ENCODE measurements around the gene RALGAPB.
"Not testable (repeated sequence)": the region's sequence is repeated elsewhere in the genome, so short reads cannot be mapped to it uniquely, and the experiment has no call there.

RALGAPB gene

GRCh38 chr20:38447251-38447661 lies 25.4 kb upstream of the RALGAPB start:
- no peak for DNase-seq

- no peak for DNase-seq
Observed at GRCh38 chr20:38447931-38448675, 24.5 kb upstream of the RALGAPB start.

GRCh38 chr20:38449046-38449445 lies 23.6 kb upstream of the RALGAPB start:
- DNase-seq: no peak

GRCh38 chr20:38450412-38450975 lies 22.1 kb upstream of the RALGAPB start:
- no peak for DNase-seq

GRCh38 chr20:38452880-38453624 lies 19.6 kb upstream of the RALGAPB start:
- DNase-seq: no peak

- no peak for DNase-seq
Observed at GRCh38 chr20:38453941-38454340, 18.7 kb upstream of the RALGAPB start.

- DNase-seq: no peak
Observed at GRCh38 chr20:38454556-38455473, 17.8 kb upstream of the RALGAPB start.

DNA sequence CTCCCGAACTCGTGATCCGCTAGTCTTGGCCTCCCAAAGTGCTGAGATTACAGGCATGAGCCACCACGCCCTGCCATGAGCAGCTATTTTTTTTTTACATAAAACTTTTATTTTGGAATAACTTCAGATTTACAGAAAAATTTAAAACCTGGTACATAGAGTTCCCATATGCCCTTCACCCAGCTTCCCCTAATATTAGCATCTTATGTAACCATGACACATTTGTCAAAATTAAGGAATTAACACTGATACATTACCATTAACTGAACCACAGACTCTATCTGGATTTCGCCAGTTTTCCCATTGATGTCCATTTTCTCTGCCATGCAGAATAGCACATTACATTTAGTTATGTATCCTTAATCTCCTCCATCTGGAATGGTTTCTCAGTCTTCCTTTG lies 14.3 kb upstream of the RALGAPB start:
- no peak for DNase-seq

- no peak for DNase-seq
Observed at GRCh38 chr20:38460040-38460623, 12.5 kb upstream of the RALGAPB start.

- DNase-seq: not testable (repeated sequence)
Observed at GRCh38 chr20:38460631-38461030, 12.0 kb upstream of the RALGAPB start.

GRCh38 chr20:38461167-38461566 lies 11.5 kb upstream of the RALGAPB start:
- DNase-seq: not testable (repeated sequence)

GRCh38 chr20:38461569-38461968 lies 11.1 kb upstream of the RALGAPB start:
- not testable (repeated sequence) for DNase-seq

DNA sequence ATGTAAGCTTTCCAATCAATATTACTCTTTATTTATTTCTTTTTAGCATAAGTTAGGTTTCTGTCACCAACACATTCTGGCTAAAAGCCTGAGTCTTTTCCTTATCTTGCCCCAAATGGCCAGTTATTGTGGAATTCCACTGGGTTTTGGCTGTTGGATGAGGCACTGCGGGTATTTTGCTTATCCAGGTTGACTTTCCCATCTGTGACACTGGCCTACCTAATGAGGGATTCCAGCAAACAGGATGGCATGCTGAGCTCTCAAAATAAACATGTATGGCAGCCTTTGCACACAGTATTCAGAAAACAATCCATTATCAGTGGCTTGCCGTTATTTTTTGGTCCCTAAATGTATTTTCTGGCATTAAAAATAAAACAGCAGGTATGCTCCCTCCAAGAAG lies 6.5 kb upstream of the RALGAPB start:
- DNase-seq: no peak

DNA sequence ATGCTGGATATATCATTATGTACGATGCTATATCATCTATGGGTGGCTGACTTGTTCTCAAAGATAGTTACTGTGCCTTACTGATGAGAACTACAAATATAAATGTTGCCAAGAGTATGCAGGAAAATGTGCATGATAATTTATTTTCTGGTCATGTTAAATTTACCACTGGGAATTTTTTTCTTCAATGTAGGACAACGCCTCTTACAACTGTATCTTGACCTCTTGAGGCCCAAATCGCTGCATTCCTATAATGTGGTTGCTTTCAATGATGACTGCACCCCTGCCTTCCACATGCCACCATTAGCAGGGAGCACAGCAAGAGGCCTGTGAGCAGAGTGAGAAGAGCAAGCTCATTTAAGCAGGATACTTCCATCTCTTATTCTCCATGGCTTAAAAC lies 5.7 kb upstream of the RALGAPB start:
- no peak for DNase-seq

- no peak for DNase-seq
Observed at GRCh38 chr20:38471245-38471644, 1.4 kb upstream of the RALGAPB start.

GRCh38 chr20:38471987-38472512 lies 593 bp upstream of the RALGAPB start:
- DNase-seq: no peak

- no peak for DNase-seq
Observed at GRCh38 chr20:38473367-38473795, 738 bp downstream of the RALGAPB start.

GRCh38 chr20:38477747-38478146 lies 5.1 kb downstream of the RALGAPB start:
- no peak for DNase-seq

DNA sequence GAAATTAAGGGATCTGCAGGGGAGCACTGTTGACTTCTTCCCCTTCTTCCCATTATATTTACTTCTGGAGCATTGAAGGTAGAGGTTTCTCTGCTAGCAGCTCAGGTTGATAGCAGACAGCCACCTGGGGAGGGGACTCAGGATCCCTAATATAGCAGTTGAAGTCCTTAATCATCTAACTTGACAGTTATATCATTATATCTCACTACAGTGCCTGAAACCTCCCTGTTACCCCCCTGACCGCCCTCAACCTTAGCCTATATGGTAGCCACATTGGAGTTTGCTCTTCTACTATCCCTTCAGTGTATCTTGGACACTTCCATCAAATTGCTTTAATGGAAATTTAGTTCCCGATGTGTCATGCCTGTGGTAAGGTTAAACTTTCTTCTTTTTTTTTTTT lies 7.0 kb downstream of the RALGAPB start:
- no peak for DNase-seq

DNA sequence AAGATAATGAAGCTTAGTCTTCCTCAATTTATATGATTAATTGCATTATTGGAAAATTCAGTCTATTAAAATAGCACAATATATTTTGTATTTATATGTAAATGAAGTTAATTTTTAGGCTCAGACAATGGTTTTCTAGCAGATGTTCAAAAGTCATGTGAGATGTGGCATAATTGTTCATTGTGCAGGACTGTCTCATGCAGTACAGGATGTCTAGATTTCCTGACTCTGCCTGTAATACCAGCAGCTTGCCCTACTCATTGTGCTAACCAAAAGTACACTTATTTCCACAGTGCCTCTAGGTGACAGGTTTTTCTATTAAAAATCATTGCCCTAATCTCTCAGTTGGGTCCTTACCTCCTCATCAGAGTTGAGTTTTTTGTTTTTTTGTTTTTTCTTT lies 12.4 kb downstream of the RALGAPB start:
- no peak for DNase-seq

DNA sequence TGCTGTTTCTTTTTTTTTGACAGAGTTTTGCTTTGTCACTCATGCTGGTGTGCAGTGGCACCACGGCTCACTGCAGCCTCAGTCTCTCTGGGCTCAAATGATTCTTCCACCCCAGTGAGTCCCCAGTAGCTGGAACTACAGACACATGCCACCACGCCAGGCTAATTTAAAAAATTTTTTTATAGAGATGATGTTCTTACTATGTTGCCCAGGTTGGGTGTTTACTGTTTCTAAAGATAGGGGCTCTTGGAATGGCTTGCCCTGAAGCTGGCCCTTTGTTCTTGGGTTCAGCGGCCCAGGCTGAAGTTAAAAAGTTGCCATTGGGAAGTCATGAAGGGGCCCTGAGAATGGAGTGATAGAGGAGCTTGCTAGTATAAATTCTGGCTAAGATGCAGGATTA lies 16.5 kb downstream of the RALGAPB start:
- DNase-seq: no peak

DNA sequence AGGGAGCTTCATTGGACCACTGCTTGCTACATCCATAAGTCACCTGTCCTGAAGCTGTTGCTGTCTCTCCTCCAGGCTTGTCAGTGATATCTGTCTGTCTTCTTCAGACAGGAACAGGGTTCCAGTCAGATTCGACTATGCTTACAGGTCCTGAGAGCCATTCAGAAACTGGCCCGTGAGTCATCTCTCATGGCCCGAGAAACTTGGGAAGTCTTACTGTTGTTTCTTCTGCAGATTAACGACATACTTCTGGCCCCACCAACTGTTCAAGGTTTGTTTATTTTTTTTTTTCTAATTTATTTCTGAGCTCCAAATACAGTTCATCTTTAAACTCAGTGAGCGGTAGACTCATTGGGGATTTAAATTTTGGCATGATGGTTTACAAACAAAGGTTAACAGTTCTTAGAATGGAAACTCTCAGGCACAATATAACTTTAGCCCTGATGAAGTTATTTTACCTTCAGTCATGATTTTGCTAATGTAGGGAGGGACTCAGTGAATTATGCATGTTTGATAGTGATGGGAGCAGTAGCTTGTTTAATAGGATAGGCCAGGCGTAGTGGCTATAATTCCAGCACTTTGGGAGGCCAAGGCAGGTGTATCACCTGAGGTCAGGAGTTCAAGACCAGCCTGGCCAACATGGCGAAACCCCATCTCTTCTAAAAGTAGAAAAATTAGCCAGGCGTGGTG lies 24.7 kb downstream of the RALGAPB start:
- no peak for DNase-seq

All from activated CD4-positive, alpha-beta T cell treated with anti-CD3 and anti-CD28 coated beads, Interleukin-2, amount 50 U/mL, for 48 hours (primary cell).